Activated CD4-positive, alpha-beta T cell treated with anti-CD3 and anti-CD28 coated beads, Interleukin-2, amount 10 ng/mL, durations not matched to agents 24 days and 14 days (primary cell): Measurements from ENCODE around the gene POLR2C. TPM values are rescaled to one million over a fixed set of nuclear protein-coding genes. Genes with fewer than 3 reads are reported as not detected.

ENCODE experiments used
- DNase-seq: peaks from one replicate; pipeline ENCODE4 v3.0.0; 2022
- H3K27ac Mint-ChIP-seq: one replicate; pipeline ENCODE4 v1.8.0; 2022; ENCODE audit warnings: mild to moderate bottlenecking, mixed read lengths
- H3K27me3 Mint-ChIP-seq: one replicate; pipeline ENCODE4 v1.8.0; 2022; ENCODE audit warnings: mixed read lengths
- H3K36me3 Mint-ChIP-seq: one replicate; pipeline ENCODE4 v1.8.0; 2022; ENCODE audit warnings: low read depth, mild to moderate bottlenecking, mixed read lengths
- H3K4me1 Mint-ChIP-seq: one replicate; pipeline ENCODE4 v1.8.0; 2021; ENCODE audit warnings: mixed read lengths
- H3K4me3 Mint-ChIP-seq: one replicate; pipeline ENCODE4 v1.8.0; 2022; ENCODE audit warnings: mild to moderate bottlenecking, moderate library complexity, mixed read lengths
- H3K9me3 Mint-ChIP-seq: one replicate; pipeline ENCODE4 v1.8.0; 2021; ENCODE audit warnings: mixed read lengths
- intact Hi-C: fragments of 100-400 bp; cut with micrococcal nuclease; formaldehyde crosslinking; loops from one replicate; pipeline ENCODE4 v1.15.1; 2023
- total RNA-seq: library from RNA; stranded (reverse); gene quantifications from 2 replicates; pipeline ENCODE4 v1.2.3, GENCODE V29; 2022

Gene POLR2C
- total RNA-seq, 1 donor from 2014 or later = 88.5 TPM

GRCh38 chr16:57470711-57471110 lies 8.2 kb downstream of the POLR2C start:
- no peaks in the 10 kb centered on the region for H3K9me3 Mint-ChIP-seq
- peaks cover 6% of the 10 kb centered on the region for H3K4me1 Mint-ChIP-seq
- no peak overlapping the region for H3K4me3 Mint-ChIP-seq
- H3K27ac Mint-ChIP-seq = no peak overlapping the region
- no peaks in the 10 kb centered on the region for H3K27me3 Mint-ChIP-seq
- DNase-seq = no peak
- H3K36me3 Mint-ChIP-seq = peaks cover 48% of the 10 kb centered on the region
- intact Hi-C loops = loop anchor here (10.0 kb wide), 1 partner anchor 264 kb away; the partner anchor contains the start of gene KATNB1

- Mint-ChIP-seq H3K4me1 (peaks cover 7% of the 10 kb centered on the region), H3K27me3 (no peaks in the 10 kb centered on the region), H3K9me3 (no peaks in the 10 kb centered on the region), H3K36me3 (peaks cover 44% of the 10 kb centered on the region), H3K4me3 (no peak overlapping the region), H3K27ac (no peak overlapping the region)
- DNase-seq = no peak
- intact Hi-C loops = loop anchor here (10.0 kb wide), 1 partner anchor 264 kb away; the partner anchor contains the start of gene KATNB1
Observed at GRCh38 chr16:57471209-57471608, 8.7 kb downstream of the POLR2C start.

DNA sequence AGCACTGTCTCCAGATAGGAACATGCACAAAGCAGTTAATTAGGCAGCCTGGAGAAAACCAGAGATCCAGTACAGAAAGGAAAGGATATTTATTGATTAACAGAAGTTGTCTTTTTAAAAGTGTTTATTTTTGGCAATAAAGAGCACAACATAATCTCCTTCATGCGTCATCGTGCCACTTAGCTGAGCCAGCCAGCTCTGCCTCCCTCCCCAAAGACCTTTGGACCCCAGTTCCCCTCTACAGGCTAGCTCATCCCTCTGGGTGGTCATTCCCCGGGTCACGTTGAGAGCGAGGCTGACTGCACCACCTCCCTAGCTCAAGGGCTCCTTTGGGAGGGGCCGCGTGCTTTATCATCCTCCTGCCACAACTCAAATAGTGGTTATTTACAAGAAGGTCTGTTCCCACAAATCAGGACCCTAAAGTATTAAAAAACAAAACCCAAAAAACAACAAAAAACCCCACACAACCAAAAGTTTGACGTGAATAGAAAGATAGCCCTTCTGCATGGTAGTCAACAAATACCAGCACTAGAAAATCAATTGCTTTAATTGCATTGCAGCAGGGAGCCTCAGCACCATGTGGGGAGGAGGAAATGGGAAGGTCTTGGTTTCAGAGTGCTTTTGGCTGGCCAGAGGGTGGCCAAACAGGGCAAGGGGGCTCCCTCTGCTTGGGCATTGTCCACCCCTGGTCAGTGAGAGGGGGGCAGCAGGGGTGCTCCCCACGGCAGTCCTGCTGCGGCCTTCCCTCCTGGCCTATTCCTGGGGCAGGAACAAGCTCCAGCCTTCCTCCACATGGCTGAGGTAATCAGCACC lies 9.6 kb downstream of the POLR2C start:
- no peaks in the 10 kb centered on the region for H3K9me3 Mint-ChIP-seq
- intact Hi-C loops = loop anchor here (10.0 kb wide), 1 partner anchor 263 kb away; the partner anchor contains the start of gene KATNB1
- peaks cover 11% of the 10 kb centered on the region for H3K4me1 Mint-ChIP-seq
- H3K36me3 Mint-ChIP-seq = peaks cover 40% of the 10 kb centered on the region
- peak overlapping the region; percentile 6 for H3K27ac Mint-ChIP-seq
- no peak overlapping the region for H3K4me3 Mint-ChIP-seq
- DNase-seq = no peak
- H3K27me3 Mint-ChIP-seq = no peaks in the 10 kb centered on the region

GRCh38 chr16:57472665-57473060 lies 10.2 kb downstream of the POLR2C start:
- intact Hi-C loops = loop anchor here (10.0 kb wide), 1 partner anchor 262 kb away; the partner anchor contains the start of gene KATNB1

DNA sequence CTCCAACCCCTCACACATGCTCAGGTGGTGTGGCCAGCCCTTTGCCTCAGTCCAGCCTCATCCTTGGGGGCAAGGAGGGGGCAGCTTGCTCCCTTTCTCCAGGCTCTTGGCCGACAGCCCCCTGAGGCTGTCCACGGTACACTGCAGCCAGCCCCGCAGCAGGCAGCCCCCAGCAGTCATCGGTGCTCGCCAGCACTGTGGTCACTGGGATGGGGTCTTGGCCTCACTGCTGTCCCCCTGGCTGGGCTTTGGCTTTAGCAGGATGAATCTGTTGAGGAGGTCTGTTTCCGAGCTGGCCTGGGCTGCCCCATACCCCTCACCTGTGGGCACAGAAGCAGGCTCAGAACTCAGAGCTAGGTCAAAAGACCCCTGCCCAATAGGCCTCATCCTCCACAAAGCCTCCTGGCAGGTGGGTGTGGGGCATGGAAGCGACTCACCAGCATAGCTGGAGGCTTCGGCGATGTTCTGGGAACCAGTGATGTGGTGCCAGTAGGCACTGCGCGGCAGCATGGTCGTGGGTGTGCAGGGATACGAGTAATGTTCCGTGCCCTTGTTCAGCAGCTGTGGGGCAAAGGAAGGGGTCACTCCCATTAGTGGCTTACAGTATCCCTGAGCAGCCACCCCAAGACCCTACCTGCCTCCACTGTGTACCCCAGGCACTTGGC lies 10.8 kb downstream of the POLR2C start:
- Mint-ChIP-seq H3K36me3 (peaks cover 32% of the 10 kb centered on the region), H3K27ac (no peak overlapping the region), H3K4me3 (no peak overlapping the region), H3K27me3 (no peaks in the 10 kb centered on the region), H3K4me1 (peaks cover 11% of the 10 kb centered on the region), H3K9me3 (no peaks in the 10 kb centered on the region)
- intact Hi-C loops = loop anchor here (10.0 kb wide), 1 partner anchor 261 kb away; the partner anchor contains the start of gene KATNB1
- no peak for DNase-seq

More at GRCh38 chr16:57472665-57473060, 10.2 kb downstream of the POLR2C start:
- Mint-ChIP-seq H3K27me3 (no peaks in the 10 kb centered on the region), H3K4me3 (no peak overlapping the region), H3K9me3 (no peaks in the 10 kb centered on the region), H3K4me1 (peaks cover 11% of the 10 kb centered on the region), H3K27ac (no peak overlapping the region), H3K36me3 (peaks cover 35% of the 10 kb centered on the region)
- no peak for DNase-seq

DNA sequence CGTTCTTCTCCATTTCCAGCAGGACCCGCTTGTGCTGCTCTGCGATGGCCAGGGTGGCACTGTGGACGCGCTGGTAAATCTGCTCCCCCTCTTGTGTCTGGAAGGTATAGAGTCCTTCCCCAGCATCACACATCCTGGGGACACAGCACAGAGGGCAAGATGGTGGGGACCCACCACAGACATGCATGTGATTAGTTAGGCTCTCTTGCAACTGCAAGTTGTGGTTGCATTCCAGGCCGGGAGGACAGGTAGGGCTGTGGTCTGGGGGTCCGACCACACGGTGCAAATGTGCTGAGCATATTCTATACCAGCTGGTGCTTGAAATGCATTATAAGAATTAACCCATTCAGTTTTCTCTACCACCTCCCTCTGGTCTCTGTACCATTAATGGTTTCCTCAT lies 11.4 kb downstream of the POLR2C start:
- DNase-seq = no peak
- Mint-ChIP-seq H3K36me3 (peaks cover 26% of the 10 kb centered on the region), H3K4me1 (peaks cover 11% of the 10 kb centered on the region), H3K27me3 (no peaks in the 10 kb centered on the region), H3K27ac (no peak overlapping the region), H3K4me3 (no peak overlapping the region), H3K9me3 (no peaks in the 10 kb centered on the region)
- intact Hi-C loops = loop anchor here (10.0 kb wide), 1 partner anchor 261 kb away; the partner anchor contains the start of gene KATNB1

GRCh38 chr16:57474671-57475661 lies 12.5 kb downstream of the POLR2C start:
- DNase-seq = no peak
- Mint-ChIP-seq H3K4me3 (peak overlapping the region; percentile 55), H3K27ac (peak overlapping the region; percentile 83)

GRCh38 chr16:57475711-57476339 lies 13.3 kb downstream of the POLR2C start:
- Mint-ChIP-seq H3K27me3 (peaks cover 2% of the 10 kb centered on the region), H3K9me3 (no peaks in the 10 kb centered on the region), H3K27ac (peak overlapping the region; percentile 83), H3K4me1 (peaks cover 14% of the 10 kb centered on the region), H3K36me3 (peaks cover 11% of the 10 kb centered on the region), H3K4me3 (peak overlapping the region; percentile 55)
- intact Hi-C loops = loop anchor here (1.0 to 10.0 kb wide), 3 partner anchors 13 to 259 kb away; partner anchors contain the start of gene KATNB1
- DNase-seq = peak; percentile 95

More at GRCh38 chr16:57474671-57475661, 12.5 kb downstream of the POLR2C start:
- H3K27me3 Mint-ChIP-seq = peaks cover 2% of the 10 kb centered on the region
- H3K36me3 Mint-ChIP-seq = peaks cover 16% of the 10 kb centered on the region
- peaks cover 14% of the 10 kb centered on the region for H3K4me1 Mint-ChIP-seq
- intact Hi-C loops = loop anchor here (1.0 to 10.0 kb wide), 2 partner anchors 12 to 260 kb away; partner anchors contain the start of gene KATNB1
- no peaks in the 10 kb centered on the region for H3K9me3 Mint-ChIP-seq

DNA sequence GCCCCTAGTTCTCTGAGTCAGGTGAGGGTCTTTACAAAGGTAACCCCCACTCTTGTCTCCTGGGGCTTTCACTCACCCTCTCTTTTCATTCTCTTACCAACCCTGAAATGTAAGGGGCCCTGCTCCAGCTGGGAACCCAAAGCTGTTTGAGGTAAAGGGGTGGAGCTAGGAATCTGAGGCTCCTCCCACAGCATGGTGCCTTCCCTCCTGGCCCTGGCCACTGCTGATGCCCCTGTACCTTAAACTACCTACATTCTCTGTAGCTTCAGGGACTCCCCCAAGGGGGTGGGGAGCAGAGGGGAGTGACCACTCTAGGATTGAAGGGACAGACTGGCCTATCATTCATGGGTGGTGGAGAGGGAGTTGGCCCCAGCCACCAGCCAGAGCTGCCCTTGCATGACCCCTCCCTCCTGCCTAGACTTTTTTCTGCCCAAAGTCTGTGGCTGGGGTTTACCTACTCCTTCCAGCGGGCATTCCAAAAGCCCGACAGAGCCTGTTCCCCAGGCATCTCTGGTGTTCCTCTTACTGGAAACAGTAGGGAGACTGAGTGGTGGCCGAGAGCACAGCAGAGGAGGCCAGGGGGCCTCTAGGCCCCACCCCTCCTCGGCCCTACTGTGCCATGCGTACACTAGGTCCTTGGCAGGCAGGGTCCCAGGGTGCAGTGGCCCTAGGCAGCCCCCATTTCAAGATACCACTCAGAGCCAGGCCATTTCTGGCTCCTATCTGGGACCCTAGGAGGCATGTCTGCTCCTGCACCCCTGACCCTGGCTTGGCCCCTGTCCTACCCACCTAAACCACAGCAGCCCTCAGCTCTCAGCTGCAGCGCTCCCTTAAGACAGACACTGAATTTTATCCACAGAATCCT lies 14.3 kb downstream of the POLR2C start:
- H3K4me1 Mint-ChIP-seq = peaks cover 14% of the 10 kb centered on the region
- DNase-seq = no peak
- peaks cover 2% of the 10 kb centered on the region for H3K27me3 Mint-ChIP-seq
- no peaks in the 10 kb centered on the region for H3K9me3 Mint-ChIP-seq
- peak overlapping the region; percentile 75 for H3K27ac Mint-ChIP-seq
- H3K36me3 Mint-ChIP-seq = peaks cover 5% of the 10 kb centered on the region
- peak overlapping the region; percentile 55 for H3K4me3 Mint-ChIP-seq
- intact Hi-C loops = loop anchor here (1.0 to 10.0 kb wide), 2 partner anchors 43 to 258 kb away; partner anchors contain the start of gene KATNB1

DNA sequence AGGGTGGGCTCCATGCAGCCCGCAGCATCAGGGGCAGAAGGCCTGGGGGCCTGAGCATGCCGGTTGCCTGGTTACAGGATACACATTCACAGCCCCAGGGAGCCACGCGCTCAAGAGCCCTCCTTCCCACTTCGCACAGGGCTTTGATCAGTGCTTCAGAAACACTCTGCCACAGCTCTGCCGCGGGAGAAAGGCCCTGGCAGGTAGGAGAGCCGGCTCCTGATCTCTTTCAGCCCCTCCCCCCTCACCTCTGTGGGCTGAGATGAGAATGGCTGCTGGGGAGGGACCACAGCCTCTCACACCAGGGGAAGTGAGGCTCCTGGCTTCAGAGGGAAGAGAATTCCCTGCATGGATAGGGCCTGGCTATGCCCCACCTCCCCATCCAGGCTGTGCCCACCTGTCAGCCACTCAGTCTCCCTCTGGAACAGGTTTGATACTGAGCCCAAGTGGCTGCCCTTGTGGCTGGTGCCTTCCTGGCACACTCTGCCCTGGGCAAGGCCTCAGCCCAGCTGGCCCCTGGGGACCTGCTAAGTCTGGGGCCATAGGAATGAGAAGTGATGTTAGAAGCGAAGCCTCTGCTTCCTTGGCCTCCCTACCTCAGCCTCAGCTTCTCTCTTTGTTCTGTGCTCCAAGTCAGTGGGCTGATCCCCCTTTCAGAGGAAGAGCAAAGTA lies 15.2 kb downstream of the POLR2C start:
- Mint-ChIP-seq H3K27ac (no peak overlapping the region), H3K9me3 (no peaks in the 10 kb centered on the region), H3K4me1 (peaks cover 14% of the 10 kb centered on the region), H3K27me3 (peaks cover 2% of the 10 kb centered on the region), H3K36me3 (peaks cover 1% of the 10 kb centered on the region), H3K4me3 (no peak overlapping the region)
- intact Hi-C loops = loop anchor here (10.0 kb wide), 1 partner anchor 257 kb away; the partner anchor contains the start of gene KATNB1
- no peak for DNase-seq

DNA sequence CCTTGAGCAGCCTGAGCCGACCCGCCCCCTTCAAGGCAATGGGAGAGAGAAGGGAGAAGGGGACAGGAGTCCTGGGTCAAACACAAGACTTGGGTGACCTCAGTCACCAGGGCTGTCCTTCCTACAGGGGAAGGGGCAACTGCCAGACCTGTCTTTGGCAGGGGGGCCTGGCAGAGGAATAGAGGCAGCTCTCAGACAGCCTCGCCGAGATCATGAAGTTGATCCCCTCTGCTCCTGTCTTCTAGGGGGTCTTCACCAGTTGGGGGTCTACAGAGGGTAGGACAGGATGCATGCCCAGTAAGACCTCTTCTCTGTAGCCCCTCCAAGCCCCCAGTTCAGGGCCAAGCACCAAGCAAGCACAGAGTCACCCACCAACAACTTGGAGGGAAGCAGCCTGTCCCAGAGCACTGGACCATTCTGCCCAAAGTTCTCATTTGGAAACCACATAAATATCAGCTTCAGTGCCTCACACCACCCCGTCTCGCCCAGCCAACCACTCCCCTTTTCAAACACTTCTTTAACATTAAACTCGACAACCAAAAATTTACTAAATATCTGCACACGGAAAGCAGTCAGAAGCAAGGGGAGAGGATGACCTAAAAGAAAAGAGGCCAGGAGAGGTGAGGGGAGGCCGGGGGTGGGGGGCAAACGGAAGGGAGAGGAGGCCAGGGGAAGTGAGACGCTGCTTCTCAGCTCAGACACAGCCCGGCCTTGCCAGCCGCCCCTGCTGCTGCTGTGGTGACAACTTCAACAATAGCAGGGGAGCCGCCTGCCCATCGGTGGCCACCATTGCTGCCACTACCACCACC lies 16.1 kb downstream of the POLR2C start:
- Mint-ChIP-seq H3K4me1 (peaks cover 14% of the 10 kb centered on the region), H3K9me3 (no peaks in the 10 kb centered on the region), H3K27ac (no peak overlapping the region), H3K4me3 (no peak overlapping the region), H3K36me3 (peaks cover 1% of the 10 kb centered on the region), H3K27me3 (peaks cover 2% of the 10 kb centered on the region)
- no peak for DNase-seq
- intact Hi-C loops = loop anchor here (10.0 kb wide), 1 partner anchor 256 kb away; the partner anchor contains the start of gene KATNB1
